SK-N-SH treated with all-trans-retinoic acid at 6 μM for 48 hours (cell line): ENCODE results near the gene HOXA7.

Source experiments
- ARNTL ChIP-seq: fragments of 450-650 bp; formaldehyde crosslinking; IDR thresholded peaks from 2 replicates; pipeline ENCODE4 v1.5.0; 2020; ENCODE audit warnings: low read depth, mild to moderate bottlenecking, moderate library complexity, borderline replicate concordance
- BACH2 ChIP-seq: fragments of 250-450 bp; sonication (Bioruptor Pico); IDR thresholded peaks from 2 replicates; pipeline ENCODE4 v1.9.0; 2021; ENCODE audit warnings: mild to moderate bottlenecking, borderline replicate concordance
- OSR1 ChIP-seq: fragments of 250-450 bp; sonication (Bioruptor Pico); IDR thresholded peaks from 2 replicates; pipeline ENCODE4 v1.8.0; 2022; ENCODE audit warnings: moderate library complexity, mild to moderate bottlenecking, inconsistent platforms
- PPARA ChIP-seq: fragments of 250-450 bp; sonication (Bioruptor Pico); IDR thresholded peaks from 2 replicates; pipeline ENCODE4 v1.5.0; 2020; ENCODE audit warnings: mild to moderate bottlenecking, borderline replicate concordance
- RARB ChIP-seq: fragments of 250-450 bp; sonication (Bioruptor Pico); IDR thresholded peaks from 2 replicates; pipeline ENCODE4 v1.8.0; 2021; ENCODE audit warnings: mild to moderate bottlenecking, moderate library complexity
- ZC3H10 ChIP-seq: fragments of 250-450 bp; sonication (Bioruptor Pico); IDR thresholded peaks from 2 replicates; pipeline ENCODE4 v1.5.1; 2021; ENCODE audit warnings: mild to moderate bottlenecking, moderate library complexity
- ZNF8 ChIP-seq: fragments of 450-650 bp; formaldehyde crosslinking; IDR thresholded peaks from 2 replicates; pipeline ENCODE4 v1.5.0; 2020; ENCODE audit warnings: mild to moderate bottlenecking, moderate library complexity
- TF ChIP-seq, protein P1 (sequence below): fragments of 250-450 bp; sonication (Bioruptor Pico); IDR thresholded peaks from 2 replicates; pipeline ENCODE4 v1.5.1; 2020; ENCODE audit warnings: low read depth, mild to moderate bottlenecking, moderate library complexity
- TF ChIP-seq, protein P2 (sequence below): fragments of 250-450 bp; sonication (Bioruptor Pico); IDR thresholded peaks from 2 replicates; pipeline ENCODE4 v1.8.0; 2021; ENCODE audit warnings: low read depth, mild to moderate bottlenecking, moderate library complexity, borderline replicate concordance
- TF ChIP-seq, protein P3 (sequence below): fragments of 250-450 bp; sonication (Bioruptor Pico); IDR thresholded peaks from 2 replicates; pipeline ENCODE4 v1.8.0; 2020; ENCODE audit warnings: mild to moderate bottlenecking, moderate library complexity, borderline replicate concordance

DNA sequence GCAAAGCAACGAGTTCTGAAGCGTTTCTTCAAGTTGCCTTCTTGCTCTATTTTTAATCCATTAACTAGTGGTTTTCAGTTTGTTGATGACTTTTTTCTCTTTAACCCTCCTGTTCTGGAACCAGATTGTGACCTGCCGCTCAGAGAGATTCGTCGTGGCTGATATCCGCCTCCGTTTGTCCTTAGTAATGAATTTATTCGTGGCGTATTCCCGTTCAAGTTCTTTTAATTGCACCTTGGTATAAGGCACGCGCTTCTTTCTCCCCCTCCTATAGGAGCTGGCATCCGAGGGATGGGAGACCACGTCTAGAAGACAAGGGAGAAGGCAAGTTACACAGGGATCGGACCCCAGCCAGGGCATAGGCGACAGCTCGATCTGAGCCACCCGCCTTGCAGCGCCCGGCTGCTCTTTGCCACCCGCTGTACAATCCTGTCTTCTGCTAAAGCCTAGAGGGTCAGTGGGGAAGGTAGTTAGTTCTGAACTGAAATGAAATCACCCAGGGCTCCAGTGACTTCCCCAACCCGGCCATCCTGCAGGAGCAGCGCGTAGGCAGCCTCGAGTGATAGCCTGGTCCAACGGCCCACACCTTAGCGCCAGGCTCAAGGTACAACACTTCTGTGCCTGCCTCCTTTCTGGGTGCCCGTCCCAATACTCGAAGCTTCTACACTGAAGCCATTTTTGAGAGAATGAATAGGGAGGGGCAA, 41.8 kb upstream of the HOXA7 start:
- TF ChIP-seq BACH2 (CRISPR knock-in tag) (no peak), PPARA (no peak), OSR1 (no peak), RARB (CRISPR knock-in tag) (no peak), ARNTL (no peak), ZC3H10 (CRISPR knock-in tag) (no peak), ZNF8 (CRISPR knock-in tag) (no peak)
- TF ChIP-seq, protein P1, sequence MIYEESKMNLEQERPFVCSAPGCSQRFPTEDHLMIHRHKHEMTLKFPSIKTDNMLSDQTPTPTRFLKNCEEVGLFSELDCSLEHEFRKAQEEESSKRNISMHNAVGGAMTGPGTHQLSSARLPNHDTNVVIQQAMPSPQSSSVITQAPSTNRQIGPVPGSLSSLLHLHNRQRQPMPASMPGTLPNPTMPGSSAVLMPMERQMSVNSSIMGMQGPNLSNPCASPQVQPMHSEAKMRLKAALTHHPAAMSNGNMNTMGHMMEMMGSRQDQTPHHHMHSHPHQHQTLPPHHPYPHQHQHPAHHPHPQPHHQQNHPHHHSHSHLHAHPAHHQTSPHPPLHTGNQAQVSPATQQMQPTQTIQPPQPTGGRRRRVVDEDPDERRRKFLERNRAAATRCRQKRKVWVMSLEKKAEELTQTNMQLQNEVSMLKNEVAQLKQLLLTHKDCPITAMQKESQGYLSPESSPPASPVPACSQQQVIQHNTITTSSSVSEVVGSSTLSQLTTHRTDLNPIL (CRISPR knock-in tag): no peak
- TF ChIP-seq, protein P2, sequence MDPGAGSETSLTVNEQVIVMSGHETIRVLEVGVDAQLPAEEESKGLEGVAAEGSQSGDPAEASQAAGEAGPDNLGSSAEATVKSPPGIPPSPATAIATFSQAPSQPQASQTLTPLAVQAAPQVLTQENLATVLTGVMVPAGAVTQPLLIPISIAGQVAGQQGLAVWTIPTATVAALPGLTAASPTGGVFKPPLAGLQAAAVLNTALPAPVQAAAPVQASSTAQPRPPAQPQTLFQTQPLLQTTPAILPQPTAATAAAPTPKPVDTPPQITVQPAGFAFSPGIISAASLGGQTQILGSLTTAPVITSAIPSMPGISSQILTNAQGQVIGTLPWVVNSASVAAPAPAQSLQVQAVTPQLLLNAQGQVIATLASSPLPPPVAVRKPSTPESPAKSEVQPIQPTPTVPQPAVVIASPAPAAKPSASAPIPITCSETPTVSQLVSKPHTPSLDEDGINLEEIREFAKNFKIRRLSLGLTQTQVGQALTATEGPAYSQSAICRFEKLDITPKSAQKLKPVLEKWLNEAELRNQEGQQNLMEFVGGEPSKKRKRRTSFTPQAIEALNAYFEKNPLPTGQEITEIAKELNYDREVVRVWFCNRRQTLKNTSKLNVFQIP (CRISPR knock-in tag): no peak
- TF ChIP-seq, protein P3, sequence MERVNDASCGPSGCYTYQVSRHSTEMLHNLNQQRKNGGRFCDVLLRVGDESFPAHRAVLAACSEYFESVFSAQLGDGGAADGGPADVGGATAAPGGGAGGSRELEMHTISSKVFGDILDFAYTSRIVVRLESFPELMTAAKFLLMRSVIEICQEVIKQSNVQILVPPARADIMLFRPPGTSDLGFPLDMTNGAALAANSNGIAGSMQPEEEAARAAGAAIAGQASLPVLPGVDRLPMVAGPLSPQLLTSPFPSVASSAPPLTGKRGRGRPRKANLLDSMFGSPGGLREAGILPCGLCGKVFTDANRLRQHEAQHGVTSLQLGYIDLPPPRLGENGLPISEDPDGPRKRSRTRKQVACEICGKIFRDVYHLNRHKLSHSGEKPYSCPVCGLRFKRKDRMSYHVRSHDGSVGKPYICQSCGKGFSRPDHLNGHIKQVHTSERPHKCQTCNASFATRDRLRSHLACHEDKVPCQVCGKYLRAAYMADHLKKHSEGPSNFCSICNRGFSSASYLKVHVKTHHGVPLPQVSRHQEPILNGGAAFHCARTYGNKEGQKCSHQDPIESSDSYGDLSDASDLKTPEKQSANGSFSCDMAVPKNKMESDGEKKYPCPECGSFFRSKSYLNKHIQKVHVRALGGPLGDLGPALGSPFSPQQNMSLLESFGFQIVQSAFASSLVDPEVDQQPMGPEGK (CRISPR knock-in tag): no peak
